B cell (primary cell): Measurements from ENCODE around the gene BTNL2. TPM values are rescaled to one million over a fixed set of nuclear protein-coding genes. Genes with fewer than 3 reads are reported as not detected.

Experiments
- ATAC-seq: fragments of 200-7000 bp; cut with Tn5 transposase; one replicate; pipeline ENCODE4 v1.10.0; 2021; ENCODE audit warnings: low read depth, mild to moderate bottlenecking, moderate number of reproducible peaks, moderate library complexity
- CTCF ChIA-PET: fragments of 350-600 bp; sonication (Branson Sonifier 250); formaldehyde crosslinking; loops from one replicate; lab custom pipeline; 2021; ENCODE audit warnings: antibody characterized with exemption, inconsistent platforms; lab: Charles Lee
- POLR2A ChIA-PET: fragments of 350-600 bp; sonication (Branson Sonifier 250); formaldehyde crosslinking; loops from one replicate; lab custom pipeline; 2021; ENCODE audit warnings: antibody characterized with exemption; lab: Charles Lee
- DNase-seq: peaks from one replicate; pipeline ENCODE4 v3.0.0; 2013
- H2AFZ ChIP-seq: 2 replicates; pipeline ENCODE4 v1.6.1; 2012; ENCODE audit warnings: mild to moderate bottlenecking, low read depth, low read length; ENCODE audit not compliant: insufficient read depth, poor library complexity, severe bottlenecking
- H3K27ac ChIP-seq, 2 donors: 1 replicate in 1 of 2; 2 replicates in 1 of 2; pipeline ENCODE4 v1.5.1; 2012 to 2013; ENCODE audit warnings: low read length in 2 of 2, mild to moderate bottlenecking in 2 of 2, moderate library complexity in 1 of 2
- H3K27me3 ChIP-seq, 4 experiments: fragments of 200-600 bp in 1 of 4; sonication (generic) in 1 of 4; replicated peaks in 1 of 4; 1 replicate in 2 of 4; 2 replicates in 2 of 4; pipeline versions ENCODE4 v1.6.1 to v1.7.0; 2013 to 2016; ENCODE audit warnings: low read length in 3 of 4, mild to moderate bottlenecking in 2 of 4, mixed read lengths in 1 of 4, moderate library complexity in 1 of 4; ENCODE audit not compliant: insufficient read depth in 4 of 4, control insufficient read depth in 3 of 4; ENCODE audit errors: control extremely low read depth in 1 of 4
- H3K36me3 ChIP-seq, 2 experiments: replicated peaks in 1 of 2; 1 replicate in 1 of 2; 2 replicates in 1 of 2; pipeline versions ENCODE4 v1.6.1 to v1.7.1; 2013; ENCODE audit warnings: low read length in 1 of 2; ENCODE audit not compliant: insufficient read depth in 2 of 2, control insufficient read depth in 1 of 2; ENCODE audit errors: control extremely low read depth in 1 of 2, extremely low read depth in 1 of 2
- H3K4me1 ChIP-seq, 2 donors: fragments of 200-600 bp in 1 of 2; sonication (generic) in 1 of 2; 1 replicate in 1 of 2; 2 replicates in 1 of 2; pipeline versions ENCODE4 v1.5.1 to v1.6.1; 2013 to 2017; ENCODE audit warnings: low read length in 2 of 2; ENCODE audit not compliant: control insufficient read depth in 2 of 2, insufficient read depth in 2 of 2
- H3K4me2 ChIP-seq: replicated peaks from 2 replicates; pipeline ENCODE3; 2012; ENCODE audit warnings: mild to moderate bottlenecking, low read depth, low read length; ENCODE audit not compliant: poor library complexity, severe bottlenecking
- H3K4me3 ChIP-seq, 5 experiments: fragments of 200-600 bp in 1 of 5; sonication (generic) in 1 of 5; 1 replicate in 3 of 5; 2 replicates in 2 of 5; pipeline versions ENCODE4 v1.5.1 to v1.7.0; 2011 to 2016; ENCODE audit warnings: low read length in 4 of 5, mild to moderate bottlenecking in 4 of 5, low read depth in 2 of 5, control low read depth in 1 of 5, moderate library complexity in 1 of 5; ENCODE audit not compliant: insufficient read depth in 1 of 5; ENCODE audit errors: control extremely low read depth in 1 of 5, extremely low read depth in 1 of 5
- H3K79me2 ChIP-seq: fragments of 200-600 bp; sonication (generic); one replicate; pipeline ENCODE4 v1.6.0; 2016; ENCODE audit warnings: low read length; ENCODE audit not compliant: control insufficient read depth, insufficient read depth
- H3K9ac ChIP-seq: fragments of 200-600 bp; sonication (generic); 2 replicates; pipeline ENCODE4 v1.6.1; 2017; ENCODE audit warnings: mild to moderate bottlenecking, low read length, moderate library complexity
- H3K9me3 ChIP-seq, 3 donors: one replicate each; pipeline versions ENCODE4 v1.6.1 to v1.7.1; 2013; ENCODE audit warnings: low read length in 2 of 3; ENCODE audit not compliant: control insufficient read depth in 2 of 3, insufficient read depth in 1 of 3; ENCODE audit errors: control extremely low read depth in 1 of 3
- H4K20me1 ChIP-seq: 2 replicates; pipeline ENCODE4 v1.6.0; 2012; ENCODE audit warnings: mild to moderate bottlenecking, low read length; ENCODE audit not compliant: insufficient read depth, control insufficient read depth, poor library complexity, severe bottlenecking
- H3K27ac Mint-ChIP-seq: one replicate; pipeline ENCODE4 v1.8.0; 2021; ENCODE audit warnings: mixed read lengths
- H3K27me3 Mint-ChIP-seq: one replicate; pipeline ENCODE4 v1.8.0; 2021; ENCODE audit warnings: mixed read lengths
- H3K4me1 Mint-ChIP-seq: one replicate; pipeline ENCODE4 v1.8.0; 2021; ENCODE audit warnings: mixed read lengths
- H3K4me3 Mint-ChIP-seq: one replicate; pipeline ENCODE4 v1.8.0; 2021; ENCODE audit warnings: mixed read lengths
- H3K9me3 Mint-ChIP-seq: one replicate; pipeline ENCODE4 v1.8.0; 2022; ENCODE audit warnings: mixed read lengths; ENCODE audit not compliant: insufficient read depth
- CTCF ChIP-seq: fragments of 200-600 bp; IDR thresholded peaks from one replicate; pipeline ENCODE4 v1.8.0; 2022; ENCODE audit warnings: antibody characterized with exemption, mild to moderate bottlenecking
- EZH2 ChIP-seq: IDR thresholded peaks from 2 replicates; pipeline ENCODE4 v1.6.1; 2012; ENCODE audit warnings: borderline replicate concordance, low read depth, mild to moderate bottlenecking, moderate library complexity, low read length; ENCODE audit not compliant: insufficient read depth, poor library complexity, severe bottlenecking
- WGBS: methylation state at CpG from one replicate; pipeline ENCODE4 v1.1.5; 2013; ENCODE audit warnings: missing lambda C conversion rate; ENCODE audit not compliant: insufficient coverage; 5-methylcytosine and 5-hydroxymethylcytosine counted together
- intact Hi-C: fragments of 100-400 bp; cut with micrococcal nuclease; formaldehyde crosslinking; loops from one replicate; pipeline ENCODE4 v1.10.0; 2022
- polyA minus RNA-seq: library from RNA; depleted of rRNA, polyadenylated mRNA; stranded (reverse); fragments of >200 nt; gene quantifications from 2 replicates; pipeline ENCODE4 v1.2.3, GENCODE V29; 2012
- polyA plus RNA-seq: library from polyadenylated mRNA; depleted of rRNA; stranded (reverse); fragments of >200 nt; gene quantifications from 2 replicates; pipeline ENCODE4 v1.2.3, GENCODE V29; 2012
- total RNA-seq, 2 donors: library from RNA; stranded (reverse); fragments of 120-200 nt in 1 of 2; gene quantifications; 1 replicate in 1 of 2; 2 replicates in 1 of 2; pipeline versions ENCODE4 v1.2.3 to v1.2.4, GENCODE V29; 2013 to 2022

The BTNL2 gene
- total RNA-seq (not detected in 2 replicates), polyA plus RNA-seq (not detected in 2 replicates), polyA minus RNA-seq (0.29 and 0.86 TPM in 2 replicates)
- total RNA-seq (2013) = not detected

- DNase-seq (no peak), ATAC-seq (no peak)
- ChIA-PET CTCF (interaction anchor here (0.6 to 13.5 kb wide), 6 partner anchors 8 to 379 kb away, joined by 3 to 172 read pairs (median 6); no protein-coding TSS in a partner anchor), POLR2A (no interaction called here)
- intact Hi-C loops = no loop called here
- Mint-ChIP-seq H3K27me3 (peaks cover 10% of the 10 kb centered on the region), H3K4me1 (peaks cover 6% of the 10 kb centered on the region), H3K27ac (no peak within 1 kb of the TSS), H3K4me3 (no peak within 1 kb of the TSS), H3K9me3 (no peaks in the 10 kb centered on the region)
- Histone ChIP-seq H4K20me1 (no peaks in the 10 kb centered on the region), H3K4me3 (no peak within 1 kb of the TSS), H3K79me2 (no peaks in the 10 kb centered on the region), H3K27ac (no peak within 1 kb of the TSS), H3K4me2 (no peak within 1 kb of the TSS), H3K27me3 (peaks cover 0 to 14% (median 0%) of the 10 kb centered on the region in 4 experiments), H3K9me3 (no peaks in the 10 kb centered on the region), H3K4me1 (no peaks in the 10 kb centered on the region), H2AFZ (no peak within 1 kb of the TSS), H3K36me3 (no peaks in the 10 kb centered on the region), H3K9ac (no peak within 1 kb of the TSS)
- TF ChIP-seq EZH2 (no peak), CTCF (no peak)
- 96% methylated on average over 2 of the region's 4 CpGs for WGBS
Measured at GRCh38 chr6:32406857-32407256, at the start of gene BTNL2. Gene BTNL2, minus strand, starts transcription at chr6:32407181. Its CDS starts 58 bp downstream, at chr6:32407123.

- TF ChIP-seq CTCF = no peak
- TF ChIP-seq EZH2 = no peak
- Histone ChIP-seq H3K4me3 (no peak overlapping the region), H3K4me1 (peaks cover 12 to 15% of the 10 kb centered on the region in 2 donors), H3K4me2 (no peak overlapping the region), H3K9ac (no peak overlapping the region), H3K9me3 (peaks cover 0 to 11% (median 2%) of the 10 kb centered on the region in 3 donors), H3K36me3 (peaks cover 2 to 18% of the 10 kb centered on the region in 2 experiments), H4K20me1 (peaks cover 11% of the 10 kb centered on the region), H3K79me2 (peaks cover 16% of the 10 kb centered on the region), H2AFZ (no peak overlapping the region), H3K27me3 (no peaks in the 10 kb centered on the region), H3K27ac (no peak overlapping the region)
- H3K27me3 Mint-ChIP-seq = no peaks in the 10 kb centered on the region
- POLR2A ChIA-PET = no interaction called here
- intact Hi-C loops = no loop called here
- H3K4me3 Mint-ChIP-seq = no peak overlapping the region
- DNase-seq (no peak), ATAC-seq (no peak)
- H3K9me3 Mint-ChIP-seq = peaks cover 14% of the 10 kb centered on the region
- peaks cover 31% of the 10 kb centered on the region for H3K4me1 Mint-ChIP-seq
- no CpG with 5 or more reads among the region's 3 CpGs for WGBS
- no peak overlapping the region for H3K27ac Mint-ChIP-seq
- CTCF ChIA-PET = no interaction called here
Measured at GRCh38 chr6:32449088-32449736, 42.2 kb upstream of the BTNL2 start.
